HepG2 (cell line): ENCODE measurements around the gene JDP2. TPM values are rescaled to one million over a fixed set of nuclear protein-coding genes. Genes with fewer than 3 reads are reported as not detected.

Source experiments
- ATAC-seq: fragments of 200-7000 bp; cut with Tn5 transposase; 3 replicates; pipeline ENCODE4 v1.9.1; 2020; ENCODE audit warnings: mild to moderate bottlenecking, moderate library complexity
- BruUV-seq: library from RNA; stranded (reverse); fragments of 400-500 nt; replicated peaks from 2 replicates; lab custom pipeline; 2021; lab: Mats Ljungman, UMichigan
- CTCF ChIA-PET: fragments of 300-600 bp; formaldehyde crosslinking; extraction: SDS; loops from one replicate; lab custom pipeline; 2021; ENCODE audit warnings: low total read pairs, inconsistent platforms, low intra/inter-chr PET ratio; lab: Yijun Ruan, JAX
- POLR2A ChIA-PET: fragments of 350-600 bp; sonication (Branson Sonifier 250); formaldehyde crosslinking; loops from one replicate; lab custom pipeline; 2020; ENCODE audit warnings: antibody characterized with exemption, inconsistent platforms; lab: Yijun Ruan, JAX
- DNase-seq: peaks from one replicate; pipeline ENCODE4 v3.0.0-alpha.2; 2015; ENCODE audit warnings: low spot score
- FAIRE-seq: peaks from 3 replicates; lab custom pipeline; 2011; peaks lifted over from hg19 to GRCh38; lab: Jason Lieb, UNC
- H2AFZ ChIP-seq: one replicate; pipeline ENCODE4 v1.6.1; 2011; ENCODE audit warnings: low read length, inconsistent platforms
- H3K27ac ChIP-seq: fragments of 300-600 bp; 3 replicates; pipeline ENCODE4 v1.8.0; 2011; ENCODE audit warnings: mixed run types, mild to moderate bottlenecking, mixed read lengths, low read length, inconsistent platforms; ENCODE audit not compliant: insufficient read depth; ENCODE audit errors: extremely low read length
- H3K27me3 ChIP-seq, 2 experiments: fragments of 200-600 bp in 1 of 2; 2 replicates in 1 of 2; 3 replicates in 1 of 2; pipeline versions ENCODE4 v1.6.0 to v1.8.0; 2011; ENCODE audit warnings: low read length in 2 of 2, mild to moderate bottlenecking in 2 of 2, moderate library complexity in 2 of 2, inconsistent platforms in 1 of 2; ENCODE audit not compliant: insufficient read depth in 2 of 2, control insufficient read depth in 1 of 2
- H3K36me3 ChIP-seq, 2 experiments: fragments of 200-600 bp in 1 of 2; replicated peaks in 1 of 2; 2 replicates in 1 of 2; 3 replicates in 1 of 2; pipeline versions ENCODE4 v1.5.1 to v1.8.0; 2011; ENCODE audit warnings: low read length in 2 of 2, inconsistent platforms in 1 of 2; ENCODE audit not compliant: insufficient read depth in 2 of 2, control insufficient read depth in 1 of 2
- H3K4me1 ChIP-seq: 2 replicates; pipeline ENCODE4 v1.5.1; 2012; ENCODE audit warnings: low read length, inconsistent platforms; ENCODE audit not compliant: insufficient read depth
- H3K4me2 ChIP-seq: 2 replicates; pipeline ENCODE4 v1.6.0; 2011; ENCODE audit warnings: low read depth, low read length, inconsistent platforms
- H3K4me3 ChIP-seq, 3 experiments: fragments of 200-600 bp in 1 of 3; sonication (generic), shearing (Covaris generic) in 1 of 3; replicated peaks in 1 of 3; 2 replicates each; pipeline ENCODE4 v1.5.1; 2011 to 2016; ENCODE audit warnings: low read length in 3 of 3, inconsistent platforms in 2 of 3, low read depth in 2 of 3, mild to moderate bottlenecking in 2 of 3, control low read depth in 1 of 3, mixed read lengths in 1 of 3; ENCODE audit not compliant: insufficient read depth in 1 of 3
- H3K79me2 ChIP-seq: one replicate; pipeline ENCODE4 v1.6.1; 2011; ENCODE audit warnings: low read length, inconsistent platforms; ENCODE audit not compliant: insufficient read depth
- H3K9ac ChIP-seq: 2 replicates; pipeline ENCODE4 v1.6.0; 2011; ENCODE audit warnings: mild to moderate bottlenecking, low read depth, low read length, inconsistent platforms; ENCODE audit not compliant: insufficient read depth
- H3K9me3 ChIP-seq: 2 replicates; pipeline ENCODE4 v1.5.1; 2012; ENCODE audit warnings: mild to moderate bottlenecking, low read length
- H4K20me1 ChIP-seq: 2 replicates; pipeline ENCODE4 v1.6.0; 2011; ENCODE audit warnings: inconsistent platforms, mild to moderate bottlenecking, low read length, moderate library complexity; ENCODE audit not compliant: insufficient read depth
- AKAP8 ChIP-seq: sonication (generic); formaldehyde crosslinking; IDR thresholded peaks from 2 replicates; pipeline ENCODE4 v1.5.1; 2020; ENCODE audit warnings: mild to moderate bottlenecking, missing genetic modification reagents
- HES4 ChIP-seq: sonication (generic); formaldehyde crosslinking; IDR thresholded peaks from 2 replicates; pipeline ENCODE4 v1.9.0; 2021; ENCODE audit warnings: mild to moderate bottlenecking, missing genetic modification reagents, borderline replicate concordance
- PLRG1 ChIP-seq: fragments of 450-650 bp; conservative IDR thresholded peaks from 2 replicates; pipeline ENCODE4 v1.6.1; 2016
- PRMT3 ChIP-seq: sonication (generic); formaldehyde crosslinking; IDR thresholded peaks from 2 replicates; pipeline ENCODE4 v1.8.1; 2022; ENCODE audit warnings: low read depth, mild to moderate bottlenecking, moderate library complexity, missing genetic modification reagents, borderline replicate concordance
- ZNF383 ChIP-seq: sonication (generic); formaldehyde crosslinking; IDR thresholded peaks from 2 replicates; pipeline ENCODE4 v1.4.0; 2020; ENCODE audit warnings: missing genetic modification reagents, mild to moderate bottlenecking, borderline replicate concordance
- ZNF549 ChIP-seq: sonication (generic); formaldehyde crosslinking; IDR thresholded peaks from 2 replicates; pipeline ENCODE4 v1.5.0; 2020; ENCODE audit warnings: missing genetic modification reagents
- ZNF773 ChIP-seq: sonication (generic); formaldehyde crosslinking; IDR thresholded peaks from 2 replicates; pipeline ENCODE4 v1.4.0; 2020; ENCODE audit warnings: missing genetic modification reagents, borderline replicate concordance
- ZNF781 ChIP-seq: sonication (generic); formaldehyde crosslinking; IDR thresholded peaks from 2 replicates; pipeline ENCODE4 v1.5.1; 2020; ENCODE audit warnings: borderline replicate concordance, mild to moderate bottlenecking, missing genetic modification reagents; ENCODE audit errors: not compliant biosample characterization
- WGBS: methylation state at CpG from one replicate; pipeline ENCODE4 v1.1.6; 2017; ENCODE audit warnings: low lambda C conversion rate; 5-methylcytosine and 5-hydroxymethylcytosine counted together
- in situ Hi-C: cut with HindIII; loops from 2 replicates; pipeline ENCODE4 v1.10.0; 2017; ENCODE audit warnings: low pct_unique_long_range_greater_than_20kb; ENCODE audit not compliant: extremely low pct_ligation_motif_present
- intact Hi-C: fragments of 100-400 bp; cut with micrococcal nuclease; formaldehyde crosslinking; loops from one replicate; pipeline ENCODE4 v1.10.0; 2022; ENCODE audit not compliant: unreplicated experiment
- polyA plus RNA-seq, 8 experiments: library from polyadenylated mRNA; depleted of rRNA in 3 of 8; stranded (reverse) in 7 of 8; unstranded in 1 of 8; fragments of >200 nt; fragmentation: Illumina TruSeq in 4 of 8; extraction: Trizol in 4 of 8; gene quantifications; 2 replicates each; pipeline versions ENCODE4 v1.2.1 to v1.2.3, GENCODE V29; 2011 to 2016; ENCODE audit warnings: low read depth in 4 of 8, missing spikeins in 1 of 8, mixed read lengths in 1 of 8; ENCODE audit not compliant: insufficient read depth in 1 of 8
- total RNA-seq, 5 experiments: library from RNA; depleted of rRNA; stranded (reverse); fragments of >200 nt; fragmentation: Illumina TruSeq; extraction: Trizol; gene quantifications; 2 replicates each; pipeline ENCODE4 v1.2.3, GENCODE V29; 2016; ENCODE audit warnings: low read depth in 1 of 5
- TF ChIP-seq, protein P1 (sequence below): sonication (generic); formaldehyde crosslinking; IDR thresholded peaks from 2 replicates; pipeline ENCODE4 v1.4.0; 2020; ENCODE audit warnings: missing genetic modification reagents
- TF ChIP-seq, protein P2 (sequence below): sonication (generic); formaldehyde crosslinking; IDR thresholded peaks from 2 replicates; pipeline ENCODE4 v1.4.0; 2020; ENCODE audit warnings: missing genetic modification reagents
- TF ChIP-seq, protein P3 (sequence below): sonication (generic); formaldehyde crosslinking; IDR thresholded peaks from 2 replicates; pipeline ENCODE4 v1.8.1; 2022; ENCODE audit warnings: mild to moderate bottlenecking, missing genetic modification reagents
- TF ChIP-seq, protein P4 (sequence below): sonication (generic); formaldehyde crosslinking; IDR thresholded peaks from 2 replicates; pipeline ENCODE4 v1.4.0; 2020; ENCODE audit warnings: missing genetic modification reagents, borderline replicate concordance

JDP2 gene
- total and polyA plus RNA-seq, 2 of the 13 experiments (the other 11 are each of a cell fraction or from before 2014, with no cell fraction given): 8.0 to 8.9 TPM

DNA sequence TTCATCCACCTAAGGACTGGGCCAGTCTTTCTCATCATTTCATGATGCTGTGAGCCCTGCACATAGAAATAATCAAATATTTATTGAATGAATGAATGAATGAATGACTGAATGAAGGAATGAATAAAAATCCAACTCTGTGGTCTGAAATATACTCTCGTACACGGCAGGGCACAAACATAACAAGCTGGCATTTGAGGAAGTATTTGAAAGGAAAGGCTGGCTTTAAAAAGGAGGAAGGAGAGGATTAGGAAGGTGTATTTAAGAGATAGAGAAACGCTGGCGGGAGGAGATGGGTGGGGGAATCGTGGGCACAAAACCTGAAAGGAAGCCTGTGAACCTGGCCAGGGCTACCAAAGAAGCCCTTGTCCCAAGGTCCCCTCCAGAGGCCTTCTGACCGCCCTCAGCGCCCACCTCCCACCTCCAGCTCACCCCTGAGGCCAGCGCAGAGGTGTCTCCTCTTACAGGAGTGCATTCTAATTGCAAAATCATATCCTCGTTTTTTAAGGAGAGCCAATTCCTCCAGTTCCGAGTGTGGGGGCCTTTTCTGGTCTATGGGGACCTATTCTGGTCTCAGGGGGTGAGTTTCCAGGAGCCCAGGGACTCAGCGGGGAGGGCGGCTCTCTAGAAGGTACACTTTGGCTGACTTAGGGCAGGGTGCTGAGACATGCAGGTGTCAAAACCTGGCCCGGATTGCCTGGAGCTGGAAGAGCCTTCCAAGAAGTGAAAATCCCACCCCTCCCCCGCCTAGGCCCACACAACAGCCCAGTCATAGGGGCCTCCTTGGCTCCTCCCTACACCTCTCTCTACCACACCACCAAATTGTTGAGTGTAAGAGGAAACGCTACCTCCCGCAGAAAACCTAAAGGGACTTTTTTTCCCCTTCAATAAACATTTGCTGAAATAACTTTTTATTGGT, 8.7 kb upstream of the JDP2 start:
- WGBS: 14% methylated on average over 11 of the region's 16 CpGs

More for the DNA sequence above, 8.7 kb upstream of the JDP2 start:
- TF ChIP-seq ZNF773 (no peak), ZNF781 (no peak), ZNF549 (CRISPR knock-in tag) (no peak), PRMT3 (CRISPR knock-in tag) (no peak), AKAP8 (no peak), ZNF383 (CRISPR knock-in tag) (no peak), HES4 (CRISPR knock-in tag) (no peak), PLRG1 (no peak)
- TF ChIP-seq, protein P1, sequence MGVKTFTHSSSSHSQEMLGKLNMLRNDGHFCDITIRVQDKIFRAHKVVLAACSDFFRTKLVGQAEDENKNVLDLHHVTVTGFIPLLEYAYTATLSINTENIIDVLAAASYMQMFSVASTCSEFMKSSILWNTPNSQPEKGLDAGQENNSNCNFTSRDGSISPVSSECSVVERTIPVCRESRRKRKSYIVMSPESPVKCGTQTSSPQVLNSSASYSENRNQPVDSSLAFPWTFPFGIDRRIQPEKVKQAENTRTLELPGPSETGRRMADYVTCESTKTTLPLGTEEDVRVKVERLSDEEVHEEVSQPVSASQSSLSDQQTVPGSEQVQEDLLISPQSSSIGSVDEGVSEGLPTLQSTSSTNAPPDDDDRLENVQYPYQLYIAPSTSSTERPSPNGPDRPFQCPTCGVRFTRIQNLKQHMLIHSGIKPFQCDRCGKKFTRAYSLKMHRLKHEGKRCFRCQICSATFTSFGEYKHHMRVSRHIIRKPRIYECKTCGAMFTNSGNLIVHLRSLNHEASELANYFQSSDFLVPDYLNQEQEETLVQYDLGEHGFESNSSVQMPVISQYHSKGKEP (CRISPR knock-in tag): no peak
- TF ChIP-seq, protein P2, sequence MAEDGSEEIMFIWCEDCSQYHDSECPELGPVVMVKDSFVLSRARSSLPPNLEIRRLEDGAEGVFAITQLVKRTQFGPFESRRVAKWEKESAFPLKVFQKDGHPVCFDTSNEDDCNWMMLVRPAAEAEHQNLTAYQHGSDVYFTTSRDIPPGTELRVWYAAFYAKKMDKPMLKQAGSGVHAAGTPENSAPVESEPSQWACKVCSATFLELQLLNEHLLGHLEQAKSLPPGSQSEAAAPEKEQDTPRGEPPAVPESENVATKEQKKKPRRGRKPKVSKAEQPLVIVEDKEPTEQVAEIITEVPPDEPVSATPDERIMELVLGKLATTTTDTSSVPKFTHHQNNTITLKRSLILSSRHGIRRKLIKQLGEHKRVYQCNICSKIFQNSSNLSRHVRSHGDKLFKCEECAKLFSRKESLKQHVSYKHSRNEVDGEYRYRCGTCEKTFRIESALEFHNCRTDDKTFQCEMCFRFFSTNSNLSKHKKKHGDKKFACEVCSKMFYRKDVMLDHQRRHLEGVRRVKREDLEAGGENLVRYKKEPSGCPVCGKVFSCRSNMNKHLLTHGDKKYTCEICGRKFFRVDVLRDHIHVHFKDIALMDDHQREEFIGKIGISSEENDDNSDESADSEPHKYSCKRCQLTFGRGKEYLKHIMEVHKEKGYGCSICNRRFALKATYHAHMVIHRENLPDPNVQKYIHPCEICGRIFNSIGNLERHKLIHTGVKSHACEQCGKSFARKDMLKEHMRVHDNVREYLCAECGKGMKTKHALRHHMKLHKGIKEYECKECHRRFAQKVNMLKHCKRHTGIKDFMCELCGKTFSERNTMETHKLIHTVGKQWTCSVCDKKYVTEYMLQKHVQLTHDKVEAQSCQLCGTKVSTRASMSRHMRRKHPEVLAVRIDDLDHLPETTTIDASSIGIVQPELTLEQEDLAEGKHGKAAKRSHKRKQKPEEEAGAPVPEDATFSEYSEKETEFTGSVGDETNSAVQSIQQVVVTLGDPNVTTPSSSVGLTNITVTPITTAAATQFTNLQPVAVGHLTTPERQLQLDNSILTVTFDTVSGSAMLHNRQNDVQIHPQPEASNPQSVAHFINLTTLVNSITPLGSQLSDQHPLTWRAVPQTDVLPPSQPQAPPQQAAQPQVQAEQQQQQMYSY (CRISPR knock-in tag): peak; percentile 97
- TF ChIP-seq, protein P3, sequence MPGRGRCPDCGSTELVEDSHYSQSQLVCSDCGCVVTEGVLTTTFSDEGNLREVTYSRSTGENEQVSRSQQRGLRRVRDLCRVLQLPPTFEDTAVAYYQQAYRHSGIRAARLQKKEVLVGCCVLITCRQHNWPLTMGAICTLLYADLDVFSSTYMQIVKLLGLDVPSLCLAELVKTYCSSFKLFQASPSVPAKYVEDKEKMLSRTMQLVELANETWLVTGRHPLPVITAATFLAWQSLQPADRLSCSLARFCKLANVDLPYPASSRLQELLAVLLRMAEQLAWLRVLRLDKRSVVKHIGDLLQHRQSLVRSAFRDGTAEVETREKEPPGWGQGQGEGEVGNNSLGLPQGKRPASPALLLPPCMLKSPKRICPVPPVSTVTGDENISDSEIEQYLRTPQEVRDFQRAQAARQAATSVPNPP (CRISPR knock-in tag): no peak
- TF ChIP-seq, protein P4, sequence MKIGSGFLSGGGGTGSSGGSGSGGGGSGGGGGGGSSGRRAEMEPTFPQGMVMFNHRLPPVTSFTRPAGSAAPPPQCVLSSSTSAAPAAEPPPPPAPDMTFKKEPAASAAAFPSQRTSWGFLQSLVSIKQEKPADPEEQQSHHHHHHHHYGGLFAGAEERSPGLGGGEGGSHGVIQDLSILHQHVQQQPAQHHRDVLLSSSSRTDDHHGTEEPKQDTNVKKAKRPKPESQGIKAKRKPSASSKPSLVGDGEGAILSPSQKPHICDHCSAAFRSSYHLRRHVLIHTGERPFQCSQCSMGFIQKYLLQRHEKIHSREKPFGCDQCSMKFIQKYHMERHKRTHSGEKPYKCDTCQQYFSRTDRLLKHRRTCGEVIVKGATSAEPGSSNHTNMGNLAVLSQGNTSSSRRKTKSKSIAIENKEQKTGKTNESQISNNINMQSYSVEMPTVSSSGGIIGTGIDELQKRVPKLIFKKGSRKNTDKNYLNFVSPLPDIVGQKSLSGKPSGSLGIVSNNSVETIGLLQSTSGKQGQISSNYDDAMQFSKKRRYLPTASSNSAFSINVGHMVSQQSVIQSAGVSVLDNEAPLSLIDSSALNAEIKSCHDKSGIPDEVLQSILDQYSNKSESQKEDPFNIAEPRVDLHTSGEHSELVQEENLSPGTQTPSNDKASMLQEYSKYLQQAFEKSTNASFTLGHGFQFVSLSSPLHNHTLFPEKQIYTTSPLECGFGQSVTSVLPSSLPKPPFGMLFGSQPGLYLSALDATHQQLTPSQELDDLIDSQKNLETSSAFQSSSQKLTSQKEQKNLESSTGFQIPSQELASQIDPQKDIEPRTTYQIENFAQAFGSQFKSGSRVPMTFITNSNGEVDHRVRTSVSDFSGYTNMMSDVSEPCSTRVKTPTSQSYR (CRISPR knock-in tag): peak; percentile 39; the same call in 1 of the 2 replicates
- Histone ChIP-seq H3K27me3 (no peaks in the 10 kb centered on the region), H3K27ac (no peak overlapping the region), H3K36me3 (no peaks in the 10 kb centered on the region), H3K4me3 (peak overlapping the region in 1 of 3 experiments; percentile 31; a peak in 2 of 6 replicates), H3K9ac (no peak overlapping the region), H3K79me2 (no peaks in the 10 kb centered on the region), H3K9me3 (no peaks in the 10 kb centered on the region), H3K4me1 (peaks cover 10% of the 10 kb centered on the region), H2AFZ (no peak overlapping the region), H3K4me2 (peak overlapping the region; percentile 42), H4K20me1 (no peaks in the 10 kb centered on the region)
- DNase-seq: no peak
- no TSS peak for BruUV-seq
- CTCF ChIA-PET: no interaction called here
- intact Hi-C loops (no loop called here), in situ Hi-C loops (no loop called here)
- POLR2A ChIA-PET: no interaction called here
- no peak for FAIRE-seq
- no peak; the same call in 2 of the 3 replicates for ATAC-seq
